Retinal pigment epithelial cell (primary cell): ENCODE measurements around the gene CDH16.

Experiments used
- DNase-seq: peaks from one replicate; pipeline ENCODE4 v3.0.0-alpha.2; 2010; ENCODE audit warnings: low read depth
- H3K4me3 ChIP-seq: 2 replicates; pipeline ENCODE4 v1.5.1; 2011; ENCODE audit warnings: mild to moderate bottlenecking, low read length, control low read depth, moderate library complexity
- CTCF ChIP-seq: conservative IDR thresholded peaks from 2 replicates; pipeline ENCODE4 v1.5.1; 2011; ENCODE audit warnings: low read depth, low read length, control low read depth, inconsistent platforms

The CDH16 gene

GRCh38 chr16:66862023-66862520, 56.6 kb downstream of the CDH16 start:
- TF ChIP-seq CTCF = no peak
- no peak overlapping the region for H3K4me3 ChIP-seq
- no peak for DNase-seq

- DNase-seq = no peak
- H3K4me3 ChIP-seq = no peak overlapping the region
Measured at GRCh38 chr16:66859397-66860068, 59.2 kb downstream of the CDH16 start.

DNA sequence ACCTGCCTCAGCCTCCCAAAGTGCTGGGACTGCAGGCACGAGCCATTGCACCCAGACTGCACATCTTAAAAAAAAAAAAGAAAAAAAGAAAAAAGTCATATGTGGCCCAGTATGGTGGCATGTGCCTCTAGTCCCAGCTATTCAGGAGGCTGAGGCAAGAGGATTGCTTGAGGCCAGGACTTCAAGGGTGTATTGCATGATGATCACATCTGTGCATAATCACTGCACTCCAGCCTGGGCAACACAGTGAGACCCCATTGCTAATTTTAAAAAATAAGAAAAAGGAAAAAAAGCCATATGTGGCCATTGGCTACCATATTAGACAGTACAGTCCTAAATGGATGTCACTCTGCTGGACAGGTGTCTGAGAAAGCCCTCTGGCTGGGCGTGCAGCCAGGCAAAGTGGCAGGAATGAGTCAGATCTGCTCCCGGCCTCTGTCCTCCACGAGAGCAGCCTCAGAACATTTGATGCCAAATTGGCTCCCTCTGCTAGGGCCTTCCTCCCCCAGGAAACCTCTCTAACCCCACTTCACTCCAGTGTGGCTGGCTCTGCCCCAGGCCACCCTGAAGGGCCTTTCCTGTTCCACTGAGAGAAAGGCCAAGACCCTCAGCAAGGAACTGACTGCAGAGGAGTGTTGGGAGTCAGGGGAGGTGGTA, 59.8 kb downstream of the CDH16 start:
- TF ChIP-seq CTCF = no peak
- no peak for DNase-seq
- no peak overlapping the region for H3K4me3 ChIP-seq

More at GRCh38 chr16:66859397-66860068, 59.2 kb downstream of the CDH16 start:
- TF ChIP-seq CTCF = no peak
